HEK293 (cell line): ENCODE data around the gene IPO13.

Source experiments
- CTCF ChIA-PET: fragments of 350-600 bp; formaldehyde crosslinking; extraction: SDS; loops from one replicate; lab custom pipeline; 2021; ENCODE audit warnings: antibody characterized with exemption; lab: Yijun Ruan, JAX
- POLR2A ChIA-PET: fragments of 300-600 bp; formaldehyde crosslinking; extraction: SDS; loops from one replicate; lab custom pipeline; 2020; ENCODE audit warnings: antibody characterized with exemption, inconsistent platforms; lab: Yijun Ruan, JAX
- H3K27ac ChIP-seq: fragments of 200-500 bp; sonication (Bioruptor generic); 2 replicates; pipeline ENCODE4 v1.5.1; 2014; ENCODE audit warnings: low read depth, low read length, control low read depth, inconsistent platforms; ENCODE audit errors: extremely low read depth
- H3K36me3 ChIP-seq, 2 experiments: fragments of 200-500 bp in 1 of 2; sonication (Bioruptor generic) in 1 of 2; 1 replicate in 1 of 2; 2 replicates in 1 of 2; pipeline ENCODE4 v1.5.1; 2014 to 2017; ENCODE audit warnings: inconsistent platforms in 2 of 2, low read length in 2 of 2; ENCODE audit not compliant: control insufficient read depth in 2 of 2, insufficient read depth in 1 of 2
- H3K4me1 ChIP-seq: fragments of 200-500 bp; sonication (Bioruptor generic); 2 replicates; pipeline ENCODE4 v1.5.1; 2014; ENCODE audit warnings: mild to moderate bottlenecking, low read length, inconsistent platforms; ENCODE audit not compliant: control insufficient read depth, insufficient read depth
- H3K4me3 ChIP-seq: 2 replicates; pipeline ENCODE4 v1.5.1; 2011; ENCODE audit warnings: low read depth, mild to moderate bottlenecking, control low read depth, low read length, moderate library complexity
- H3K9me3 ChIP-seq: fragments of 200-500 bp; sonication (Bioruptor generic); 2 replicates; pipeline ENCODE4 v1.5.1; 2014; ENCODE audit warnings: low read depth, low read length, inconsistent platforms; ENCODE audit not compliant: control insufficient read depth, insufficient read depth
- PRDM1 ChIP-seq: fragments of 450-650 bp; formaldehyde crosslinking; IDR thresholded peaks from 2 replicates; pipeline ENCODE4; 2016; ENCODE audit warnings: missing biosample characterization, missing genetic modification characterization
- WT1 ChIP-seq: fragments of 450-650 bp; formaldehyde crosslinking; IDR thresholded peaks from 2 replicates; pipeline ENCODE4 v1.5.1; 2016; ENCODE audit warnings: missing biosample characterization, missing genetic modification characterization
- ZNF112 ChIP-seq: fragments of 450-650 bp; formaldehyde crosslinking; IDR thresholded peaks from 2 replicates; pipeline ENCODE4 v1.5.0; 2017; ENCODE audit warnings: missing biosample characterization, missing genetic modification characterization
- ZNF175 ChIP-seq: fragments of 450-650 bp; formaldehyde crosslinking; IDR thresholded peaks from 2 replicates; pipeline ENCODE4 v1.5.1; 2016; ENCODE audit warnings: missing biosample characterization, missing genetic modification characterization
- ZNF211 ChIP-seq: fragments of 450-650 bp; formaldehyde crosslinking; IDR thresholded peaks from 2 replicates; pipeline ENCODE4 v1.5.1; 2016; ENCODE audit warnings: low read depth, missing biosample characterization, missing genetic modification characterization
- ZNF26 ChIP-seq: fragments of 450-650 bp; formaldehyde crosslinking; IDR thresholded peaks from 2 replicates; pipeline ENCODE4 v1.5.1; 2016; ENCODE audit warnings: missing biosample characterization, missing genetic modification characterization
- ZNF280D ChIP-seq: fragments of 450-650 bp; formaldehyde crosslinking; IDR thresholded peaks from 2 replicates; pipeline ENCODE4 v1.5.1; 2016; ENCODE audit warnings: missing biosample characterization, missing genetic modification characterization
- ZNF335 ChIP-seq: fragments of 450-650 bp; formaldehyde crosslinking; conservative IDR thresholded peaks from 2 replicates; pipeline ENCODE4 v1.5.1; 2016; ENCODE audit warnings: missing biosample characterization, missing genetic modification characterization
- ZNF341 ChIP-seq: fragments of 450-650 bp; formaldehyde crosslinking; IDR thresholded peaks from 2 replicates; pipeline ENCODE4; 2016; ENCODE audit warnings: low read depth, missing biosample characterization, missing genetic modification characterization
- ZNF501 ChIP-seq: fragments of 450-650 bp; formaldehyde crosslinking; IDR thresholded peaks from 2 replicates; pipeline ENCODE4 v1.5.1; 2016; ENCODE audit warnings: missing biosample characterization, missing genetic modification characterization
- ZNF544 ChIP-seq: fragments of 450-650 bp; formaldehyde crosslinking; IDR thresholded peaks from 2 replicates; pipeline ENCODE4 v1.5.0; 2017; ENCODE audit warnings: missing biosample characterization, missing genetic modification characterization
- ZNF623 ChIP-seq: fragments of 450-650 bp; formaldehyde crosslinking; IDR thresholded peaks from 2 replicates; pipeline ENCODE4 v1.5.1; 2016; ENCODE audit warnings: missing biosample characterization, missing genetic modification characterization
- ZNF768 ChIP-seq: fragments of 450-650 bp; formaldehyde crosslinking; IDR thresholded peaks from 2 replicates; pipeline ENCODE4 v1.5.1; 2018; ENCODE audit warnings: missing biosample characterization, mild to moderate bottlenecking, missing genetic modification characterization
- ZNF777 ChIP-seq: fragments of 450-650 bp; formaldehyde crosslinking; IDR thresholded peaks from 2 replicates; pipeline ENCODE4 v1.5.1; 2017; ENCODE audit warnings: missing biosample characterization, missing genetic modification characterization, borderline replicate concordance
- ZNF791 ChIP-seq: fragments of 450-650 bp; formaldehyde crosslinking; IDR thresholded peaks from 2 replicates; pipeline ENCODE4 v1.5.1; 2016; ENCODE audit warnings: missing biosample characterization, missing genetic modification characterization
- ZSCAN18 ChIP-seq: fragments of 450-650 bp; formaldehyde crosslinking; IDR thresholded peaks from 2 replicates; pipeline ENCODE4 v1.5.1; 2016; ENCODE audit warnings: missing biosample characterization, missing genetic modification characterization
- ZSCAN23 ChIP-seq: fragments of 450-650 bp; formaldehyde crosslinking; IDR thresholded peaks from 2 replicates; pipeline ENCODE4 v1.5.1; 2016; ENCODE audit warnings: missing biosample characterization, missing genetic modification characterization
- ZXDB ChIP-seq: fragments of 450-650 bp; formaldehyde crosslinking; IDR thresholded peaks from 2 replicates; pipeline ENCODE4 v1.5.1; 2016; ENCODE audit warnings: missing biosample characterization, missing genetic modification characterization
- TF ChIP-seq, protein P1 (sequence below): fragments of 450-650 bp; formaldehyde crosslinking; IDR thresholded peaks from 2 replicates; pipeline ENCODE4 v1.5.1; 2016; ENCODE audit warnings: missing biosample characterization, missing genetic modification characterization
- TF ChIP-seq, protein P2 (sequence below): fragments of 450-650 bp; formaldehyde crosslinking; IDR thresholded peaks from 2 replicates; pipeline ENCODE4 v1.5.1; 2016; ENCODE audit warnings: missing biosample characterization, missing genetic modification characterization
- TF ChIP-seq, protein P3 (sequence below): fragments of 450-650 bp; formaldehyde crosslinking; IDR thresholded peaks from 2 replicates; pipeline ENCODE4; 2016; ENCODE audit warnings: missing biosample characterization, missing genetic modification characterization
- TF ChIP-seq, protein P4 (sequence below): fragments of 450-650 bp; IDR thresholded peaks from 2 replicates; pipeline ENCODE4 v1.5.1; 2018; ENCODE audit warnings: missing biosample characterization, mild to moderate bottlenecking, missing genetic modification characterization

The IPO13 gene

GRCh38 chr1:43908858-43909257 lies 37.9 kb upstream of the IPO13 start:
- H3K4me1 ChIP-seq = no peaks in the 10 kb centered on the region
- no peak overlapping the region for H3K27ac ChIP-seq
- TF ChIP-seq ZNF544 (no peak), ZNF26 (tag by site-specific recombination) (no peak), ZNF341 (tag by site-specific recombination) (no peak), ZNF623 (tag by site-specific recombination) (no peak), ZNF777 (no peak), ZSCAN23 (tag by site-specific recombination) (no peak), ZNF768 (tag by site-specific recombination) (no peak), PRDM1 (no peak), ZNF112 (tag by site-specific recombination) (no peak), ZNF175 (tag by site-specific recombination) (no peak), ZNF335 (tag by site-specific recombination) (no peak), ZNF280D (tag by site-specific recombination) (no peak), WT1 (tag by site-specific recombination) (no peak), ZNF501 (no peak), ZNF211 (no peak), ZXDB (tag by site-specific recombination) (no peak)
- TF ChIP-seq, protein P1, sequence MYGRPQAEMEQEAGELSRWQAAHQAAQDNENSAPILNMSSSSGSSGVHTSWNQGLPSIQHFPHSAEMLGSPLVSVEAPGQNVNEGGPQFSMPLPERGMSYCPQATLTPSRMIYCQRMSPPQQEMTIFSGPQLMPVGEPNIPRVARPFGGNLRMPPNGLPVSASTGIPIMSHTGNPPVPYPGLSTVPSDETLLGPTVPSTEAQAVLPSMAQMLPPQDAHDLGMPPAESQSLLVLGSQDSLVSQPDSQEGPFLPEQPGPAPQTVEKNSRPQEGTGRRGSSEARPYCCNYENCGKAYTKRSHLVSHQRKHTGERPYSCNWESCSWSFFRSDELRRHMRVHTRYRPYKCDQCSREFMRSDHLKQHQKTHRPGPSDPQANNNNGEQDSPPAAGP (tag by site-specific recombination) = no peak
- TF ChIP-seq, protein P2, sequence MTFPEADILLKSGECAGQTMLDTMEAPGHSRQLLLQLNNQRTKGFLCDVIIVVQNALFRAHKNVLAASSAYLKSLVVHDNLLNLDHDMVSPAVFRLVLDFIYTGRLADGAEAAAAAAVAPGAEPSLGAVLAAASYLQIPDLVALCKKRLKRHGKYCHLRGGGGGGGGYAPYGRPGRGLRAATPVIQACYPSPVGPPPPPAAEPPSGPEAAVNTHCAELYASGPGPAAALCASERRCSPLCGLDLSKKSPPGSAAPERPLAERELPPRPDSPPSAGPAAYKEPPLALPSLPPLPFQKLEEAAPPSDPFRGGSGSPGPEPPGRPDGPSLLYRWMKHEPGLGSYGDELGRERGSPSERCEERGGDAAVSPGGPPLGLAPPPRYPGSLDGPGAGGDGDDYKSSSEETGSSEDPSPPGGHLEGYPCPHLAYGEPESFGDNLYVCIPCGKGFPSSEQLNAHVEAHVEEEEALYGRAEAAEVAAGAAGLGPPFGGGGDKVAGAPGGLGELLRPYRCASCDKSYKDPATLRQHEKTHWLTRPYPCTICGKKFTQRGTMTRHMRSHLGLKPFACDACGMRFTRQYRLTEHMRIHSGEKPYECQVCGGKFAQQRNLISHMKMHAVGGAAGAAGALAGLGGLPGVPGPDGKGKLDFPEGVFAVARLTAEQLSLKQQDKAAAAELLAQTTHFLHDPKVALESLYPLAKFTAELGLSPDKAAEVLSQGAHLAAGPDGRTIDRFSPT (tag by site-specific recombination) = no peak
- H3K9me3 ChIP-seq = no peaks in the 10 kb centered on the region
- H3K4me3 ChIP-seq = no peak overlapping the region
- ChIA-PET CTCF (interaction anchor here (0.9 to 2.1 kb wide), 2 partner anchors 26 kb away, joined by 3 to 7 read pairs; partner anchors contain the start of gene ARTN), POLR2A (no interaction called here)
- no peaks in the 10 kb centered on the region for H3K36me3 ChIP-seq

DNA sequence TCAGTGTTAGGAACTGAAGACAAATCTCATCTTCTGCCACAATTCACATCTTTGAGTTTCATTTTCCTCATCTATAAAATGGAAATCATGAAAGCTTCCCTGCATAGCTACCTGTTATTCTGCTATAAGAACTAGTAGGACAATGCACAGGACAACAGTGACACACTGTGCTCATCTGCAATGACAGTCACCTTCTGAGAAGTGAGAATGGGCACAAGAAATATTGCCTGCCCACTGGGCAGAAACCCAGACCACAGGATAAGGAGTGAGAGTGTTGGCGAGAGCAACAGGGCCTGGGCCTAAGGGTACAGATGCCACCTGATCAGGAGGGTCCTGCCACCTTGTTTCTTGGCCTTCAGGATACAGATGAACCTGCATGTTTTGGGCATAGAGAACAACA lies 36.4 kb upstream of the IPO13 start:
- Histone ChIP-seq H3K4me3 (no peak overlapping the region), H3K4me1 (no peaks in the 10 kb centered on the region), H3K36me3 (no peaks in the 10 kb centered on the region), H3K9me3 (no peaks in the 10 kb centered on the region), H3K27ac (no peak overlapping the region)
- ChIA-PET POLR2A (no interaction called here), CTCF (interaction anchor here (0.8 to 2.1 kb wide), 2 partner anchors 24 to 71 kb away, joined by 3 to 7 read pairs; partner anchors contain the start of gene ARTN)
- TF ChIP-seq, protein P3, sequence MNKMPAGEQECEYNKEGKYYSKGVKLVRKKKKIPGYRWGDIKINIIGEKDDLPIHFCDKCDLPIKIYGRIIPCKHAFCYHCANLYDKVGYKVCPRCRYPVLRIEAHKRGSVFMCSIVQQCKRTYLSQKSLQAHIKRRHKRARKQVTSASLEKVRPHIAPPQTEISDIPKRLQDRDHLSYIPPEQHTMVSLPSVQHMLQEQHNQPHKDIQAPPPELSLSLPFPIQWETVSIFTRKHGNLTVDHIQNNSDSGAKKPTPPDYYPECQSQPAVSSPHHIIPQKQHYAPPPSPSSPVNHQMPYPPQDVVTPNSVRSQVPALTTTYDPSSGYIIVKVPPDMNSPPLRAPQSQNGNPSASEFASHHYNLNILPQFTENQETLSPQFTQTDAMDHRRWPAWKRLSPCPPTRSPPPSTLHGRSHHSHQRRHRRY (tag by site-specific recombination) = no peak
- no peak for TF ChIP-seq ZSCAN18 (tag by site-specific recombination)
- TF ChIP-seq, protein P4, sequence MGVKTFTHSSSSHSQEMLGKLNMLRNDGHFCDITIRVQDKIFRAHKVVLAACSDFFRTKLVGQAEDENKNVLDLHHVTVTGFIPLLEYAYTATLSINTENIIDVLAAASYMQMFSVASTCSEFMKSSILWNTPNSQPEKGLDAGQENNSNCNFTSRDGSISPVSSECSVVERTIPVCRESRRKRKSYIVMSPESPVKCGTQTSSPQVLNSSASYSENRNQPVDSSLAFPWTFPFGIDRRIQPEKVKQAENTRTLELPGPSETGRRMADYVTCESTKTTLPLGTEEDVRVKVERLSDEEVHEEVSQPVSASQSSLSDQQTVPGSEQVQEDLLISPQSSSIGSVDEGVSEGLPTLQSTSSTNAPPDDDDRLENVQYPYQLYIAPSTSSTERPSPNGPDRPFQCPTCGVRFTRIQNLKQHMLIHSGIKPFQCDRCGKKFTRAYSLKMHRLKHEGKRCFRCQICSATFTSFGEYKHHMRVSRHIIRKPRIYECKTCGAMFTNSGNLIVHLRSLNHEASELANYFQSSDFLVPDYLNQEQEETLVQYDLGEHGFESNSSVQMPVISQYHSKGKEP = no peak
- no peak for TF ChIP-seq ZNF791
